HuH-7 (cell line): ENCODE results near the gene MLST8.

Experiments
- DNase-seq: peaks from one replicate; pipeline ENCODE4 v3.0.0; 2011; ENCODE audit warnings: low spot score

The MLST8 gene

GRCh38 chr16:2173916-2174315 lies 31.3 kb upstream of the MLST8 start:
- DNase-seq: no peak

- DNase-seq: no peak
Observed at GRCh38 chr16:2174396-2175131, 30.7 kb upstream of the MLST8 start.

GRCh38 chr16:2175454-2175853 lies 29.8 kb upstream of the MLST8 start:
- DNase-seq: no peak

- DNase-seq: no peak
Observed at GRCh38 chr16:2176047-2176446, 29.2 kb upstream of the MLST8 start.

- DNase-seq: no peak
Observed at GRCh38 chr16:2177101-2177500, 28.2 kb upstream of the MLST8 start.

GRCh38 chr16:2177561-2177960 lies 27.7 kb upstream of the MLST8 start:
- DNase-seq: no peak

GRCh38 chr16:2178321-2179106 lies 26.7 kb upstream of the MLST8 start:
- no peak for DNase-seq

- DNase-seq: no peak
Observed at GRCh38 chr16:2179107-2179501, 26.1 kb upstream of the MLST8 start.

GRCh38 chr16:2179576-2179975 lies 25.7 kb upstream of the MLST8 start:
- DNase-seq: no peak

- DNase-seq: no peak
Observed at GRCh38 chr16:2180461-2180860, 24.8 kb upstream of the MLST8 start.

GRCh38 chr16:2180962-2181923 lies 24.0 kb upstream of the MLST8 start:
- no peak for DNase-seq

GRCh38 chr16:2181952-2182351 lies 23.3 kb upstream of the MLST8 start:
- no peak for DNase-seq

- DNase-seq: no peak
Observed at GRCh38 chr16:2183671-2184070, 21.6 kb upstream of the MLST8 start.

- DNase-seq: no peak
Observed at GRCh38 chr16:2184346-2184745, 20.9 kb upstream of the MLST8 start.

GRCh38 chr16:2184962-2185361 lies 20.3 kb upstream of the MLST8 start:
- no peak for DNase-seq

GRCh38 chr16:2186064-2186463 lies 19.2 kb upstream of the MLST8 start:
- DNase-seq: no peak

GRCh38 chr16:2186505-2186904 lies 18.7 kb upstream of the MLST8 start:
- DNase-seq: no peak

GRCh38 chr16:2187212-2187611 lies 18.0 kb upstream of the MLST8 start:
- DNase-seq: no peak

GRCh38 chr16:2188395-2188794 lies 16.9 kb upstream of the MLST8 start:
- no peak for DNase-seq

GRCh38 chr16:2189252-2189893 lies 15.9 kb upstream of the MLST8 start:
- no peak for DNase-seq

GRCh38 chr16:2190002-2190658 lies 15.1 kb upstream of the MLST8 start:
- DNase-seq: no peak
